ENCODE data around the gene SHC4. TPM values are rescaled to one million over a fixed set of nuclear protein-coding genes. Genes with fewer than 3 reads are reported as not detected.

The SHC4 gene
- total and polyA plus RNA-seq, 2 of the 8 experiments (the other 6 are each of a cell fraction or from before 2014, with no cell fraction given) = 0.15 to 0.30 TPM

- TF ChIP-seq CHD7 (IDR thresholded peaks at IDR 0.05; ENCODE audit: insufficient replicate concordance, low read length) (no peak), TCF12 (IDR thresholded peaks at IDR 0.05; ENCODE audit: low read depth, low read length) (no peak), GABPA (IDR thresholded peaks at IDR 0.05; ENCODE audit: borderline replicate concordance, insufficient read depth, low read length) (no peak), SP4 (IDR thresholded peaks at IDR 0.05; ENCODE audit: low read length) (no peak), POU5F1 (IDR thresholded peaks at IDR 0.05; ENCODE audit: low read depth, low read length) (no peak), ATF2 (IDR thresholded peaks at IDR 0.05; ENCODE audit: low read length) (no peak), CHD1 (IDR thresholded peaks at IDR 0.05; ENCODE audit: low read depth, low read length) (no peak), EGR1 (IDR thresholded peaks at IDR 0.05; ENCODE audit: borderline replicate concordance, low read depth, low read length) (no peak), SP2 (IDR thresholded peaks at IDR 0.05; ENCODE audit: low read length) (no peak), USF2 (IDR thresholded peaks at IDR 0.05; ENCODE audit: low read length) (no peak)
Measured at GRCh38 chr15:48802867-48803266, 160.9 kb downstream of the SHC4 start (continued).
